K562 (cell line): ENCODE data around the gene ZNF750. TPM values are rescaled to one million over a fixed set of nuclear protein-coding genes. Genes with fewer than 3 reads are reported as not detected.

Experiments used
- ATAC-seq: fragments of 200-7000 bp; cut with Tn5 transposase; 3 replicates; pipeline ENCODE4 v1.9.1; 2020; ENCODE audit warnings: moderate library complexity
- BruUV-seq: library from RNA; stranded (reverse); fragments of 400-500 nt; replicated peaks from 2 replicates; lab custom pipeline; 2021; lab: Mats Ljungman, UMichigan
- CTCF ChIA-PET: fragments of 300-600 bp; formaldehyde crosslinking; extraction: SDS; loops from one replicate; lab custom pipeline; 2021; ENCODE audit warnings: low intra/inter-chr PET ratio; lab: Yijun Ruan, JAX
- POLR2A ChIA-PET: fragments of 300-600, 350-650 bp; sonication (Branson Sonifier 250); formaldehyde crosslinking; extraction: SDS; loops from one replicate; lab custom pipeline; 2021; ENCODE audit warnings: antibody characterized with exemption, inconsistent platforms; lab: Yijun Ruan, JAX
- DNase-seq, 4 experiments: peaks; one replicate each; pipeline versions ENCODE4 v3.0.0 to v3.0.0-alpha.2; 2011 to 2018; ENCODE audit warnings: low spot score in 3 of 4, mixed read lengths in 3 of 4; ENCODE audit errors: extremely low read depth in 1 of 4
- FAIRE-seq: peaks from 2 replicates; lab custom pipeline; 2011; peaks lifted over from hg19 to GRCh38; lab: Jason Lieb, UNC
- H2AFZ ChIP-seq: 2 replicates; pipeline ENCODE4 v1.6.0; 2011; ENCODE audit warnings: low read depth, low read length, control low read depth, inconsistent platforms
- H3K27ac ChIP-seq: fragments of 200-600 bp; 3 replicates; pipeline ENCODE4 v1.8.0; 2011; ENCODE audit warnings: low read depth, mild to moderate bottlenecking, control low read depth, inconsistent platforms, low read length, moderate library complexity, mixed read lengths; ENCODE audit errors: extremely low read depth
- H3K27me3 ChIP-seq, 2 experiments: fragments of 300-600 bp in 1 of 2; 2 replicates in 1 of 2; 3 replicates in 1 of 2; pipeline versions ENCODE4 v1.6.0 to v1.8.0; 2011; ENCODE audit warnings: inconsistent platforms in 2 of 2, low read length in 2 of 2, mild to moderate bottlenecking in 1 of 2, mixed read lengths in 1 of 2, moderate library complexity in 1 of 2; ENCODE audit not compliant: control insufficient read depth in 2 of 2, insufficient read depth in 2 of 2
- H3K36me3 ChIP-seq: fragments of 300-600 bp; 3 replicates; pipeline ENCODE4 v1.8.0; 2011; ENCODE audit warnings: mild to moderate bottlenecking, low read length, inconsistent platforms; ENCODE audit not compliant: control insufficient read depth, insufficient read depth
- H3K4me1 ChIP-seq, 2 experiments: fragments of 200-600 bp in 1 of 2; replicated peaks in 1 of 2; 2 replicates in 1 of 2; 3 replicates in 1 of 2; pipeline versions ENCODE4 v1.5.1 to v1.8.0; 2011; ENCODE audit warnings: inconsistent platforms in 2 of 2, low read length in 2 of 2, mild to moderate bottlenecking in 1 of 2, mixed read lengths in 1 of 2, moderate library complexity in 1 of 2; ENCODE audit not compliant: control insufficient read depth in 2 of 2, insufficient read depth in 2 of 2
- H3K4me2 ChIP-seq: 2 replicates; pipeline ENCODE4 v1.6.1; 2011; ENCODE audit warnings: low read length, control low read depth, inconsistent platforms, mixed read lengths; ENCODE audit not compliant: insufficient read depth
- H3K4me3 ChIP-seq: fragments of 200-600 bp; sonication (generic), shearing (Covaris generic); 2 replicates; pipeline ENCODE4 v1.5.1; 2016; ENCODE audit warnings: control low read depth, inconsistent platforms
- H3K79me2 ChIP-seq: fragments of 200-600 bp; 3 replicates; pipeline ENCODE4 v1.8.0; 2011; ENCODE audit warnings: low read length, inconsistent platforms; ENCODE audit not compliant: control insufficient read depth, insufficient read depth
- H3K9ac ChIP-seq, 2 experiments: 2 replicates each; pipeline versions ENCODE4 v1.6.0 to v1.6.1; 2011; ENCODE audit warnings: low read depth in 2 of 2, low read length in 2 of 2, control low read depth in 1 of 2, inconsistent platforms in 1 of 2, mild to moderate bottlenecking in 1 of 2, mixed read lengths in 1 of 2; ENCODE audit not compliant: insufficient read depth in 1 of 2
- H3K9me1 ChIP-seq: one replicate; pipeline ENCODE4 v1.6.0; 2011; ENCODE audit warnings: inconsistent platforms, mild to moderate bottlenecking, low read length, moderate library complexity; ENCODE audit not compliant: control insufficient read depth, insufficient read depth
- H3K9me3 ChIP-seq: replicated peaks from 2 replicates; pipeline ENCODE4 v1.5.1; 2011; ENCODE audit warnings: low read depth, low read length, inconsistent platforms; ENCODE audit not compliant: control insufficient read depth, insufficient read depth
- H4K20me1 ChIP-seq: replicated peaks from 2 replicates; pipeline ENCODE4 v1.6.1; 2011; ENCODE audit warnings: low read length, inconsistent platforms, mixed read lengths; ENCODE audit not compliant: control insufficient read depth, insufficient read depth
- C11orf30 ChIP-seq: fragments of 450-650 bp; IDR thresholded peaks from 2 replicates; pipeline ENCODE4 v1.6.1; 2016; ENCODE audit warnings: low read depth, mild to moderate bottlenecking
- CEBPB ChIP-seq: fragments of 450-650 bp; IDR thresholded peaks from 2 replicates; pipeline ENCODE4 v1.6.1; 2016; ENCODE audit warnings: missing genetic modification characterization, missing compliant biosample characterization
- CEBPG ChIP-seq, 3 experiments: fragments of 200-800 bp in 1 of 3; sonication (Bioruptor generic) in 1 of 3; sonication (generic) in 1 of 3; formaldehyde crosslinking in 1 of 3; IDR thresholded peaks in 2 of 3; conservative IDR thresholded peaks in 1 of 3; 2 replicates each; pipeline versions ENCODE4 v1.6.1 to v1.8.0; 2016 to 2022; ENCODE audit warnings: missing compliant biosample characterization in 2 of 3, missing genetic modification characterization in 2 of 3, mild to moderate bottlenecking in 1 of 3, missing genetic modification reagents in 1 of 3
- RB1 ChIP-seq: fragments of 450-650 bp; IDR thresholded peaks from 2 replicates; pipeline ENCODE4 v1.6.1; 2017; ENCODE audit warnings: low read depth, mild to moderate bottlenecking
- TAF9B ChIP-seq: fragments of 450-650 bp; IDR thresholded peaks from 2 replicates; pipeline ENCODE4 v1.6.1; 2018; ENCODE audit warnings: mild to moderate bottlenecking; ENCODE audit not compliant: partially characterized antibody
- U2AF2 ChIP-seq: fragments of 200-400 bp; formaldehyde crosslinking; optimal IDR thresholded peaks from 2 replicates; pipeline ENCODE3; 2017; ENCODE audit warnings: low read depth, mild to moderate bottlenecking, low read length
- WGBS: fragments of 100-300 bp; shearing (Covaris generic); methylation state at CpG from one replicate; pipeline ENCODE4 v1.1.6; 2016; ENCODE audit warnings: low coverage, mixed read lengths; ENCODE audit not compliant: insufficient coverage; ENCODE audit errors: missing lambda C conversion rate; 5-methylcytosine and 5-hydroxymethylcytosine counted together
- in situ Hi-C: fragments of 300-500 bp; cut with MboI; formaldehyde crosslinking; loops from 4 replicates; pipeline ENCODE4 v1.15.0; 2018; ENCODE audit warnings: inconsistent platforms, mixed read lengths
- intact Hi-C: fragments of 100-400 bp; cut with micrococcal nuclease; formaldehyde crosslinking; loops from 2 replicates; pipeline ENCODE4 v1.14.2; 2022
- polyA plus RNA-seq, 8 experiments: library from polyadenylated mRNA; depleted of rRNA in 4 of 8; stranded (reverse) in 5 of 8; unstranded in 3 of 8; fragments of >200 nt; fragmentation: Nextera tagmentation in 2 of 8; fragmentation: Illumina TruSeq in 1 of 8; extraction: Ambion mirVana in 2 of 8; extraction: Trizol in 1 of 8; gene quantifications; 2 replicates each; pipeline versions ENCODE4 v1.2.1 to v1.2.3, GENCODE V29; 2011 to 2014; ENCODE audit warnings: inconsistent platforms in 1 of 8, missing spikeins in 1 of 8
- total RNA-seq, 7 experiments: library from RNA; depleted of rRNA in 6 of 7; stranded (reverse); fragments of >200 nt in 6 of 7; fragmentation: Illumina TruSeq in 2 of 7; extraction: Trizol in 2 of 7; gene quantifications; 2 replicates each; pipeline versions ENCODE4 v1.2.1 to v1.2.3, GENCODE V29; 2011 to 2021; ENCODE audit warnings: low replicate concordance in 1 of 7
- TF ChIP-seq, protein P1 (sequence below): sonication (generic); formaldehyde crosslinking; IDR thresholded peaks from 2 replicates; pipeline ENCODE4 v1.8.0; 2022; ENCODE audit warnings: missing genetic modification reagents, mild to moderate bottlenecking, borderline replicate concordance

Gene ZNF750
- total and polyA plus RNA-seq, 9 of the 15 experiments (the other 6 are each of a cell fraction or from before 2014, with no cell fraction given), result not detected

DNA sequence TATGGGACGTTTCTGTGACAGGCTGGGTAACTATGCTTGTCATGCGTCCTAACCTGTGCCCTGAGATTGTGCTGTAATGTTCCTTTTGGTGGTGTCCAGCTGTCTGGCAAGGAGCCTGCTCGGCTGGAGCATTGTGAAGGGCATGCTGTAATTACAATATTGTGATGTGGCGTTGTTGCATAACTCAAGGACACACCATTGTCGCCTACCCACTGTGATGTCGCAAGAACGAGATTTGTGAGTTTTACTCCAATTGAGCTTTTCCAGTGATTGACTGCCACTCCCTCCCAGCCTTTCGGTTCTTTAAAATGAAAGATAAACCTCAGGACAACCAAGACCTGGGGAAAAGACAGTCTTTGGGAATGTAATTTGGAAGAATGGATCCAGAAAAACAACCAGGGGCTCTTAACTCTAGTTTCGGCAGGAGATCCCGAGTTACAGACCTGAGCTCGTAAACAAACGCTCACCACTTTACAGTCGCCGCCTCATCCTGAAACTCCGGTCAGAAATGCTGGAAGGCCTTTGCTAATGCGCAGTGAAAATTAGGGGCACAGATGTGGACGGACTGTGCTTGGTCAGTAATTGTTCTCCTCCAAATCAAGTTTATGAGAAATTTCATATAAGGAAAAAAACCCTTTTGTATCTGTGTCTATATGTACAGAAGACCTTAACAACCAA is 1.3 kb downstream of the ZNF750 start:
- WGBS, result 88% methylated on average over 17 of the region's 17 CpGs
- FAIRE-seq (no peak), ATAC-seq (no peak), DNase-seq (no peak)
- no peaks in the 10 kb centered on the region for H3K27me3 ChIP-seq
- H3K4me1 ChIP-seq, result peaks cover 0 to 9% of the 10 kb centered on the region in 2 experiments; a peak in 1 of 5 replicates
- no peaks in the 10 kb centered on the region for H3K79me2 ChIP-seq
- in situ Hi-C loops, result no loop called here
- H3K9me1 ChIP-seq, result no peaks in the 10 kb centered on the region
- intact Hi-C loops, result no loop called here
- no peak overlapping the region for H2AFZ ChIP-seq
- H3K9ac ChIP-seq, result no peak overlapping the region
- no peak overlapping the region for H3K4me2 ChIP-seq
- no peaks in the 10 kb centered on the region for H3K9me3 ChIP-seq
- H3K27ac ChIP-seq, result no peak overlapping the region
- TF ChIP-seq C11orf30, result no peak
- TF ChIP-seq TAF9B, result no peak
- no peak for TF ChIP-seq RB1
- TF ChIP-seq CEBPG (CRISPR knock-in tag; IDR thresholded peaks at IDR 0.05), result 0 out of 2 replicates have a peak, but pooled peaks have one; percentile 39
- TF ChIP-seq CEBPG (tag; conservative IDR thresholded peaks at IDR 0.05 in 1 of 2, IDR thresholded peaks at IDR 0.05 in 1 of 2), result peak; percentile 63 to 65; a peak in 3 of 4 replicates
- no peak for TF ChIP-seq U2AF2
- TF ChIP-seq, protein P1, sequence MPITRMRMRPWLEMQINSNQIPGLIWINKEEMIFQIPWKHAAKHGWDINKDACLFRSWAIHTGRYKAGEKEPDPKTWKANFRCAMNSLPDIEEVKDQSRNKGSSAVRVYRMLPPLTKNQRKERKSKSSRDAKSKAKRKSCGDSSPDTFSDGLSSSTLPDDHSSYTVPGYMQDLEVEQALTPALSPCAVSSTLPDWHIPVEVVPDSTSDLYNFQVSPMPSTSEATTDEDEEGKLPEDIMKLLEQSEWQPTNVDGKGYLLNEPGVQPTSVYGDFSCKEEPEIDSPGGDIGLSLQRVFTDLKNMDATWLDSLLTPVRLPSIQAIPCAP (CRISPR knock-in tag), result no peak
- TF ChIP-seq CEBPB (tag), result peak; percentile 92
- no peak overlapping the region for H3K4me3 ChIP-seq
- peaks cover 13% of the 10 kb centered on the region for H3K36me3 ChIP-seq
- BruUV-seq, result no TSS peak
- CTCF ChIA-PET, result no interaction called here
- POLR2A ChIA-PET, result interaction anchor here (0.7 to 0.8 kb wide), 3 partner anchors 18 to 31 kb away, joined by 3 to 4 read pairs (median 3); no protein-coding TSS in a partner anchor
- no peaks in the 10 kb centered on the region for H4K20me1 ChIP-seq
